Measurements from ENCODE around the gene EPHX1.

Gene EPHX1

GRCh38 chr1:225844236-225845061 lies 34.5 kb downstream of the EPHX1 start:
- no peak for DNase-seq

GRCh38 chr1:225845097-225845496 lies 35.2 kb downstream of the EPHX1 start:
- DNase-seq: no peak

DNA sequence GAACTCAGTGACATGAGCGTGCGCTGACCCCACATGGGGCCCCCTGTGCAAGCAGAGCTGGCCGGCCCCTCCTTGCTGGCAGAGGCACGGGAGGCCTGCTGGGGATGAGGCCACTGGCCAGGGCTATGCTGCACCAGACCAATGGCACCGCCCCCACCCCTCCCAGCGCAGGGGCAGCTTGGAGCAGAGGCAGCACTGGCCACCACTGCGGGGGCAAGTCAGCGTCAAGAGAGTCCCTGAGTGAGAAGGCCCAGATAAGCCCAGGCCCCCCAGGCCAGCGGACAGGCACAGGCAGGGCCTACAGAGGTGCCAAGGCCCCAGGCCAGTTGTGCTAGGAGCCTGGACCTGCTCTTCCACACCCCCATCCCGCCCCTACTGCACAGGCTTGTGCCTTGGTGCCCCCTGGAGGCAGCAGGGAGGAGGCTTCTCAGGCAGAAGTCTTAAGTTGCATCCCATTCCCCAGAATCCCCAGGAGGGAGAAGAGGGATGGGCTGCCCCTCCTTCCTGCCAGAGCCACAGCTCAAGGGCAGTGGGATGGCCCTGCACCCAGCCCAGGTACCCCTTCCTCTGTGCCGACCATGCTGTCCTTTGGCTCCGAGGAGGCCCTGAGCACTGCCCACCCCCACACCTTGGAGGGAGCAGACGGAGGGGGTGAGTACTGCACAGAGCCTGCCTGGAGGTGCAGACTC lies 35.8 kb downstream of the EPHX1 start:
- DNase-seq: no peak

- no peak for DNase-seq
Measured at GRCh38 chr1:225846331-225847310, 36.7 kb downstream of the EPHX1 start.

DNA sequence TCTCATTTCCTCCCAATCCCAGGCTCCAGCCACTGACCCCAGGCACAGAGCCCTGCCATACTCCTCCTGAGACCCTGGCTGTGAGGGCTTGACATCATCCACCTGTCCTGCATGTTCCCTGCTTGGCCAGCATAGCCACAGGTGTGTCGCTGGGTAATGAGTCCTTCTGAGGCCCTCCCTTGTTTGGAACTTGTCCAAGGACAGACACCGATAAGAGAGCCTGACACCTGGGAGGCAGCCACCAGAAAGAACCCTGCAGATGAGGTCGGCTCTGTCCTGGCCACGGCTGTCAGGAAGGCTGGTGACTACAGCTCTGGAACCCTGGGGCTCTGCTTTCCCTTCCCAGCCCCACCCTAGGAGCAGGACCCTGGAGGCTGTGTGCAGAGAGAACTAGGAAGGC lies 37.7 kb downstream of the EPHX1 start:
- DNase-seq: no peak

DNA sequence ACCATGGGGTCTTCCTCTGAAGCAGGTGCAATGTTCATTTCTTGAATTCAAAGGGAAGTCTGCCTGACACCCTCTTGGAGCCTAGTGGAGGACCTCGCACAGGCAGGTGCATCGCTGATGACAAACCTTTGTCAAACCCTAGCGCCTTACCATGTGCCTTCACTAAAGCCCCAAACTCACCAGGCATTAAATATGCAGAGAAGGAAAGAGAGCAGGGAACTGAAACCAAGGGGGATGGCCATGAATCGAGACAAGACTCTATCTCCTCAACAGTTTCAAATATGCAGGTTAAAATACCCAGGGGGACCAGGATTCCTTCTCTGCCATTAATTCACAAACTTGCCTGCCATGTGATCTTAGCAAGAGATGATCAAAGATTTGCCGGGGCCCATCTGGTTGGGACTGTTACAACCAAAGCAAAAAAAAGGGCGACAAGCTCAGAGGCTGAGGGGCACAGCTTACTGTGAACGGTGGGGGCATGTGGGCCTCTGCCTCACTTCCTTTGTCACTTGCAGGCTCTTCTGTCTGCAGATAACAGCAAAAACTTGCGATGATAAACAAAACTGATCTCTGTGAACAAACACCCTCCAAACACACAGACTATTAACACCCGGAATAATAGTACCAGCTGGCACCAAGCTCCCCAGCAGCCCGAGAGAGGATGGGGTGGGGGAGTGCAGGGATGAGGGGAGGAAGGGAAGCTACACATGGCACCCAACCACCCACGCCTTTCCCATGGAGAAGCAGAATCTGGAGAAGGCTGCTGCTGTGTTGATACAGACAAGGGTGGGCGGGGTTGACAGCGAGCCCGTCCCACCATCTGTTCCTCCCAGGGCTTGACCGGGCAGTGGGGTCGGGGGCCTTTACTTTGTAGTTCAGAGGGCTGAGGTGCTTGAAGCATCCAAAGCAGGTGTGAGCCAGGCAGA lies 38.4 kb downstream of the EPHX1 start:
- DNase-seq: no peak

DNA sequence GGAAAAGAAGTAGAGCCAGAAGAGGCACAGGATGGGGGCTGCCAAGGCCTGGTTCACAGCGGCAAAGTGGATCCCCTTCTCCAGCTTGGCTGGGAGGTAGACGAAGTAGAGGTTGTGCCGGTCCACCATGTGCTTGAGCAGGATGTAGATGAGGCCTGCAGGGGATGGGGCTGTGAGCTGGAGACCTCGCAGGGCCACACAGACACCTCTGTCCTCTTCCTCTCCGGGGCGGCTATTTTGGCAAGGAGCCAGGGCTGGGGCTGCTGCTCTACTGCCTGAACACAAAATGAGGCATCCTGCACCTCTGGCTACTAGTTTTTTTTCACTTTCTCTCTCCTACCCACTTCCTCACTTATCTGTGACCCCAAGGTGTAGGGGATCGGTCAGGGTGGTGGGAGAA lies 40.0 kb downstream of the EPHX1 start:
- DNase-seq: no peak

DNA sequence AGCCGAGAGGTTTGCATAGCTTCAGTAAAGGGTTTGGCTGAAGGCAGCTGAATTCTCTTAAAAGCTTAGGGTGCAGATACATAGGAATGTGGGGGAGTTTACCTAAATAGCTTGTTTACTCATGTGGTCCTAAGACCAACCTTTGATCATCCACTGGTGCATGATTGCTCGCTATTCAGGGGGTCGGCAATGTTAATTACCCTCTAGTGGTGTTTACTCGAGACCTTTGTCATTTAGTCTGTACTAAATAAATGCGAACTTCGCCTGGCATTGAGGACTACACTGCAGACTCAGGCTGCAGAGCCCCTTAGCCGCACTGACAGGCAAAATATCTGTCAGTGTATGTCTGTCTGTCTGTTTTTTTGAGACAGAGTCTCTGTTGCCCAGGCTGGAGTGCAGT lies 40.4 kb downstream of the EPHX1 start:
- DNase-seq: no peak

GRCh38 chr1:225851805-225852204 lies 41.9 kb downstream of the EPHX1 start:
- DNase-seq: no peak

DNA sequence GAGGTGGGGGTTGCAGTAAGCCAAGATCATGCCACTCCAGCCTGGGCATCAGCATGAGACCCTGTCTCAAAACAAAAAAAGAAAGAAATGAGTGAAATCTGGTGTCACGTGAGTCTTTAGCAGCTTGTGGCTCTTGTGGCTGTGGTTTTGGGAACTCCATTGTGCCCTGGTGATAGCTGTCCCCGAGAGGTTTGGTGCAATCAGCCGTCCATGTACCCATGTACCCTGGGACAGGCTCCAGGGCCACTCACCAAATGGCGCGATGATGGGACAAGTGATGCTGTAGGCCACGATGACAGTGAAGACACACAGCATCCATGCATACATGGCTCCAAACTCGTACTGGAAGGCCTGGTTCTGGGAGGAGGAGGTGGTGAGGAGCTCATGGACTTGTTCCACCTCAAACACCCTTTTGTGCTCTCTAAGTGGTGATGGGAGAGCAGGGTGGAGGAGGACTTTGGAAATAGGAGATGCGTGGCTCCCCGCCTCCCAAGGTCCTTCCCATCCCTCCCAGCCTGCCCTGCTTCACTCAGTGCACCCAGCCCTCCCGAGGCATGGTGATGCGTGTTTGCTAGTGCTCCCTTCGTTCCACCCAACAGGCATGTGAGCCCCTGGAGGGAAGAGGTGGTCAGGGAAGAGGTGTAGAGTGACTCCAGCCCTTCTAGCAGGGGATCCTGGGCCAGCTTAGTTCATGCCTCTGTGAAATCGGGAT lies 42.6 kb downstream of the EPHX1 start:
- DNase-seq: no peak

DNA sequence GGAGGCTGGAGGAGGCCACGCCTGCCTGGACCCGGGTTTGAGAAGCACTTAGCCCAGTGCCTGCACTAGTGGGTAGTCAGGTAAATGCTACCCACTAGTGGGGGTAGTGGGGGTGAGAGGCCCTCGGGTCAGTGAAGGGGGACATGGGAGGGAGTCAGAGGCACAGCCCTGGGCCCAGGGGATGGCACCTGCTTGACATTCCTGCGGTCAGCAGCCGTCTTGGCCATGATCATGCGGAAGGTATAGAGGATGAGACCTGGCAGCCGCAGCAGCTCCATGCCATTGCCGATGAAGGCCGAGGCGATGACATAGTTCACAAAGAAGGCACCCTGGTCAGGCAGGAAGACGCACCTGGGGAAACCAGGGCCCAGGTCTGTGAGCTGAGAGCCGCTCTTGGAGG lies 43.5 kb downstream of the EPHX1 start:
- no peak for DNase-seq

DNA sequence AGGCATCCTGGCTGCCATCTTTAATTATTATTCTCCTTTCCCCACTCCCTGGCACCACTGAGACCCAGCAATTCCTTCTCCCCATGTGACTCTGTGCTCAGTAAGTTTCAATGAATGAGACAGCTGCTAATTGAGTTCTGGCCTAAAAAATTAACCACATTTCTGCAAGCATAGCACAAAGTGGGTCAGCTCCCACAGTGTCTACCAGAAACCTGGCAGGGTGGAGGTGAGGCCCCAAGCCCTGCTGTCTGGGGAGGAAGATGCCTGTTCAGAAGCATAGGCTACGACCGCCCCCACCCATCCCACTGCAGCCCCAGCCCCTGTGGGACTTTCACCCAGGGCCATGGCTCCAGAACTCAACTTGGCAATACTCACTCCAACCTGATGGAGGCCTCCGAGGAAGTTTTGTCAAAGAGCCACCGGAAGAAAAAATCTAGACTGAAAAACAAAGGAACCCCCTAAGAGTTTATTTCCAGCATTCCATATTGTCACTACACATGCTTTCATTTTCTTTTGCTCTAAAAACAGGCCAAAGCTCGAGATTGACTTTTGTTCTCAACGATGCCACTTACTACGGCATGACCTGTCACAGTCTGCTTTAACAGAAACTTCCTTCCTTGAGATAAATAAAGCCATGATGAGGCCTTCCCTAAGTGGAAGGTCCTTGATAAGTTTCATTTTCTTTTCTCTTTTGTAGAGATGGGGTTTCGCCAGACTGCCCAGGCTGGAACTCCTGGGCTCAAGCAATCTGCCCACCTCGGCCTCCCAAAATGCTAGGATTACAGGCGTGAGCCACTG lies 45.8 kb downstream of the EPHX1 start:
- DNase-seq: no peak

DNA sequence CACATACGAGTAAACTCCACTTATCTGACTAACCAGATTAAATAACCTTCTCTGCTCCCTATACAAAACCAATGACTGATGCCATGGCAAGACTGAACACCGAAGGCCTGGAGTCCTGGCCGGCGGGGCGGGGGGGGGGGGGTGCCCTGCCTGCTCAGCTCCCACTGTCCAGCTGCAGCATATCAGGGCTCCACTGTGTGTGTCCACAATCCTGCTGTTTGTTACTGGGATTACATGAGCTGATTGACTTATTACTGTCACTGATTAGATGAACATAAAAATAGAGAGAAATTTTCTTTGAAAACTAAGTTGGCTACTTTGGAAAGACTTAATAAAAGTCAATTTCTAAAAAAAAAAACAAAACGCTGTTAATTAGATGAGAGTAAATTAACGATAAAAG lies 47.3 kb downstream of the EPHX1 start:
- no peak for DNase-seq

GRCh38 chr1:225859151-225859550 lies 49.2 kb downstream of the EPHX1 start:
- DNase-seq: no peak

GRCh38 chr1:225860107-225860506 lies 50.2 kb downstream of the EPHX1 start:
- DNase-seq: no peak

- no peak for DNase-seq
Measured at GRCh38 chr1:225860876-225861441, 51.0 kb downstream of the EPHX1 start.

DNA sequence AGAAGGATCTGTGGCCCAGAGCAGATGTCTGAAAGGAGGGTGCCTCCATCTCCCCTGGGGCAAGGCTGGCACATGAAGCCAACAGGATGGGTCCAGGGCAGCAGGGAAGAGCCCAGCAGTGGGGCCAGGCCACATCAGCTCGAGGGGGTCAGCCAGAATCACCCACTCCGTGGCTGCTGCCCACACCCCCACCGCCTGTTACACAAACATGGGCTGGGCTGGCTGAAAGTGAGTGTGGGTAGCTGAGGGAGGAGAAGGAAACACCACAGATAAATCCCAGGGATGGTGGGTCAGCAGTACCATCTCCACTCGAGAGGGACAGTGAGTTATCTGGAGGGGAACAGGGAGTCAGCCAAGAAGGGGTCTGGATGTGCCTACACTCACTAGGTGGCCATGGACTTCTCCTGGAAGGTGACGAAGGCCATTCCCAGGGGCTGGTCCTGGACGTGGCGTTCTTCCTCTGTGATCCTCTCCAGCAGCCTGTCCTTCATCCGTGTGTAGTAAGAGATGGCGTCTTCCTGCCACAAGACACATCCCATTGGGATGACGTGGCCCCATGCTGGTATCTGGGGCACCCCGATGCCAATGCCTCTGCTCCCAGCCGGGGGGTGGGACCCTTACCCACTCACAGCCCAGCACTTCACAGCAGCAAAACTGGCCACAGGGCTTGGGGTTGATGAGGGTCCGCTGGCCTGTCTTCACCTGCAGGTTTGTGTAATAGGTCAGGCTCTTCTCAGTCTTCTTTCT lies 52.1 kb downstream of the EPHX1 start:
- no peak for DNase-seq

GRCh38 chr1:225862581-225862950 lies 52.6 kb downstream of the EPHX1 start:
- no peak for DNase-seq

- DNase-seq: no peak
Measured at GRCh38 chr1:225863167-225863566, 53.2 kb downstream of the EPHX1 start.

GRCh38 chr1:225865514-225865913 lies 55.6 kb downstream of the EPHX1 start:
- no peak for DNase-seq
